Sigmoid colon (tissue), 4 donors: Measurements from ENCODE around the gene GAGE10.
A peak's percentile ranks its signal among the peaks of the same experiment; 100 is the strongest.

Experiments
- CTCF ChIP-seq, 4 experiments: fragments of 450-650 bp in 3 of 4; fragments of 200-600 bp in 1 of 4; IDR thresholded peaks; one replicate each; pipeline ENCODE4 v1.5.1; 2016 to 2019; ENCODE audit warnings: antibody characterized with exemption in 4 of 4, mild to moderate bottlenecking in 3 of 4, moderate library complexity in 2 of 4
- POLR2A ChIP-seq, 2 donors: fragments of 450-650 bp; IDR thresholded peaks; one replicate each; pipeline ENCODE4 v1.6.1; 2016; ENCODE audit warnings: antibody characterized with exemption in 2 of 2, mild to moderate bottlenecking in 2 of 2, moderate library complexity in 2 of 2
- POLR2AphosphoS5 ChIP-seq, 4 donors: sonication (generic); formaldehyde crosslinking; IDR thresholded peaks; one replicate each; pipeline ENCODE4 v1.6.1; 2017; ENCODE audit warnings: antibody characterized with exemption in 4 of 4

- TF ChIP-seq CTCF (IDR thresholded peaks at IDR 0.05) (peak in 3 of 4 experiments; percentile 47 to 57 (median 53)), POLR2AphosphoS5 (IDR thresholded peaks at IDR 0.05) (no peak), POLR2A (IDR thresholded peaks at IDR 0.05) (no peak)
Measured at GRCh38 chrX:49291615-49292337, 11.7 kb upstream of the GAGE10 start.
